Heart left ventricle (tissue), 13 donors: Measurements from ENCODE around the gene BLOC1S4.

ENCODE experiments used
- CTCF ChIP-seq, 12 donors: fragments of 200-600 bp; sonication (generic) in 4 of 12; IDR thresholded peaks; one replicate each; pipeline versions ENCODE4 v1.5.0 to v1.8.0; 2018 to 2022; ENCODE audit warnings: antibody characterized with exemption in 12 of 12, mild to moderate bottlenecking in 5 of 12
- POLR2A ChIP-seq, 2 donors: fragments of 450-650 bp; IDR thresholded peaks; one replicate each; pipeline ENCODE4 v1.6.1; 2017; ENCODE audit warnings: antibody characterized with exemption in 2 of 2, mild to moderate bottlenecking in 2 of 2, moderate library complexity in 2 of 2
- donor health status: ischemic (EF 13 %, LVEDD 7.1; RV severe dilation, severe dysfunction).
- donor health status: DM: no; HTN: yes; CAD: no.
- donor health status: DM: no; HTN: no; CAD: no.
- donor health status: ischemic (EF 25% LVEDD 6.9; RV normal size, moderate dysfunction).
- donor health status: ischemic (EF 25% LVEDD 5.7; RV mildly dilated, moderate dysfunction).
- donor health status: ischemic (EF 35%, LVEDD 5.7; RV mildly dilated, moderate dysfunction).
- donor health status: nonischemic (EF 11% LVEDD 7.7; RV severe dilation, severe dysfunction).
- donor health status: DM: yes; HTN: yes; CAD: no.
- donor health status: PGD.
- donor health status: ischemic (EF 29% LVEDD 5.4; RV normal size, mild dysfunction).
- donor health status: nonischemic (EF 23%, LVEDD 6.1; RV moderate dilation, normal function).

- TF ChIP-seq CTCF (IDR thresholded peaks at IDR 0.05) (no peak), POLR2A (IDR thresholded peaks at IDR 0.05) (no peak)
Measured at GRCh38 chr4:6742989-6743388, 27.0 kb downstream of the BLOC1S4 start.
